ENCODE data around the gene SLC40A1. TPM values are rescaled to one million over a fixed set of nuclear protein-coding genes. Genes with fewer than 3 reads are reported as not detected.

Gene SLC40A1
- total RNA-seq, 1 donor from 2014 or later = 43.0 TPM

DNA sequence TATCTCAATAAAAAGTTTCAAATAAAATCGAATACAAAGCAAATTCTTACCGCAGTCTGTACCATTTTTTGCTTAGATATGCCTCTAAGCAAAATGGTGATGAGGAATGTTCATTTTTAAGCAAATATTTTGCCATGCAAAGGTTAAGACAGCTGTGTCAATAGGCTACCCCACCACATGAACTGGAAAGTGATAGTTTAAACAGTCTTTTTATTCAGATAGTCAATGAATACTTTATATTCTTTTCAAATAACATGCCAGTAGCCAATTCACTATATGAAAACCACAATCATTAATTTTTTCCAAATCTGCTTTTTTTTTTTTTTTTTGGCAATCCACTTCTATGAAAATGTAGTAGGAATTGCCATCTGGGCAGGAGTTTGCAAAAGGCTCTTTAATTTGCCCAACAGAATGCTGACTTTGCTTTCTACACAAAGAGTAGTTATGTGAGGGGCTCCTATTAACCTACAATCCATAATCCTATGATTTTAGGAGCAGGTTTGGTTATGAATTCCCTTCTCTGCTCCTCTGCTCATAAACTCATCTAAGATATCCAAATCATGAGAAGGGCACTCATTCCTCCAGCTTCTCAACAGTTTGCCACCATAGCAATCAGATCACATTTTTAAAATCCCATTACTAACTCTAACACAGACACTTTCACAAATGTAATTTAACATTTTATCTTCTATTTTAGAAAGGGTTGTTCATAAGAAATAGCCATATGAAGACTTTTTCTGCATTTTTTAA lies 69.2 kb downstream of the SLC40A1 start:
- DNase-seq = no peak

Other genes starting within 250 kb of the SLC40A1 start
- 91.9 TPM for gene WDR75, start 139.3 kb downstream of the SLC40A1 start, total RNA-seq
- gene ASNSD1, start 80.7 kb upstream of the SLC40A1 start, total RNA-seq = 137 TPM
- gene ANKAR, start 93.9 kb upstream of the SLC40A1 start, total RNA-seq = 55.4 TPM
- gene OSGEPL1, start 182.0 kb upstream of the SLC40A1 start, total RNA-seq = 25.6 TPM
- 64.4 TPM for gene ORMDL1, start 203.6 kb upstream of the SLC40A1 start, total RNA-seq
- gene PMS1, start 203.7 kb upstream of the SLC40A1 start, total RNA-seq = 73.8 TPM